HuH-7.5 (cell line): ENCODE data around the gene GEN1.
A peak's percentile ranks its signal among the peaks of the same experiment; 100 is the strongest.

Experiments
- DNase-seq: peaks from one replicate; pipeline ENCODE4 v3.0.0; 2011; ENCODE audit warnings: low spot score

GEN1 gene

GRCh38 chr2:17752892-17753802 is 791 bp upstream of the GEN1 start:
- DNase-seq: peak; percentile 29

DNA sequence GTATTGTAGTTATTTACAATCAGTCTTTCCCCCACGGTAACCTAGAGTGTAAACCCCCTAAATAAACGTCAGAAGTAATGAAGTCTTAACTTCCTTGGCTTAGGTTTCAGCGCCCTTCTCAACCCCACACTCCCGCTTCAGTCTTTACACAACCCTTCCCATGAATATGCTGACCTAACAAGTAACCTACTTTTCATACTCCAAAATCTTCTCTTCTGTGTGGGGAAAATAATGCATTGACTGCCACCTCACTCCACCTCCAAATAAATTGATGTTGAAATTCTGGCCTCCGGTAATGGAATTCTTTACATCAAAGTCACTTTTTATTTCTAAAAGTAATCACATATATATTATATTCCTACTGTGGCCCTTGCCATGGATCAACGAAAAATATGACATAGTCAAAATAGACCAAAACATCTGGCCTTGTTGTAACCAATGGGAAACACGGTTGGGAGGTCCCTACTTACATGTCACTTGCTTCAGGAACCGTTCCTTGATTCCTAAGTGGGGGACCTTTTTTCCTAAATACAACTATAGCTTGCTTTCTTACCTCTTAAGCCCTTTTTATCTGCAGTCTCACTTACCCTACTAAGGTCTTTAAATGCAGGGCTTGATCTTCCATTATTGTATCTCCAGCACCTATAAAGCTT is 961 bp downstream of the GEN1 start:
- no peak for DNase-seq

DNA sequence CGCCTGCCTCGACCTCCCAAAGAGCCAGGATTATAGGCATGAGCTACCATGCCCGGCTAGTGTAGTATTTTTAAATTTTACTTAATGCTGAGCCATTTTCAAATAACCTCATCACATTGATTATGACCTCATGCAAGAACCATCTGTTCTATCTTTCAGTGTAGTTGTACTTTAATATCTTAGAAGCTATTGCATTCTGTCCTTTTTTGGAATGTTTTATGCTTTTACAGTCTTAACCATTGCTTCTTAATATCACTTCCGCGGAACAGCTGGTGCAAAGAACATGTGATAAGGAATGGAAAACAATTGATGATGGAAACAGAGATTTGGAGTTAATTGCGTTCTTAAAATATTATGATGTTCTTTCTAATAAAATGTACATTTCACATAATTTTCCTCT is 2.7 kb downstream of the GEN1 start:
- DNase-seq: no peak

DNA sequence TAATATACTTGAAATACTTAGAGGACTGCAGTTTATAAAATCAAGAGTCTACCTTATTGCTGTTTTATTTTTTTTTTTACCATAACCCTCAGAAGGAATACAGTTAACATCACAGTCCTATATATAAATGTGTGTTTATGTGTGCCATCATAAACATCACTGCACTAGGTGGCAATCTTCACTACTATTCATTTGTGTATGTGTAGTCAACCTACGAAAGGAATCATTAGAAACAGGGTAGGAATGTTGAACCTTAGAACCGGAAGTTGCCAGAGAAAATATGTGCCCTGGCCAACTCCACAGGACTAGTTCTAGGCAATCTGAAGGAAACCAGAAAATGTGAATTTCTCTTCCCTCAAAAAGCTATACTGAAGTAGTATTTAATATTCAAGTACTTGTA is 3.4 kb downstream of the GEN1 start:
- no peak for DNase-seq

- DNase-seq: no peak
Observed at GRCh38 chr2:17758118-17758517, 4.2 kb downstream of the GEN1 start.

DNA sequence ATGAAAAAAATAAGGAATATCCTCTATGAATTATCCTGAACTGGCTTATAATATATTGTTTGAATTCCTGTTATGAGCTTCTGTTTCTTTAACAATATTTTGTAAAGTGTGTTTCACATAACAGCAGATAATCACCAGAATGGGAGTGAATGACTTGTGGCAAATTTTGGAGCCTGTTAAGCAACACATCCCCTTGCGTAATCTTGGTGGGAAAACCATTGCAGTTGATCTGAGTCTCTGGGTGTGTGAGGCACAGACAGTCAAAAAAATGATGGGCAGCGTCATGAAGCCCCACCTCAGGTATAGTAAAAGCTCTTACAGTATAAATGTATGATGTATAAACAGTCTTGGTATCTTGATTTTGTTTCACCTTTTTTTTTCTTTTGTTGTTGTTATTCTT is 5.9 kb downstream of the GEN1 start:
- no peak for DNase-seq

GRCh38 chr2:17762451-17762850 is 8.5 kb downstream of the GEN1 start:
- no peak for DNase-seq

GRCh38 chr2:17763641-17764333 is 9.8 kb downstream of the GEN1 start:
- no peak for DNase-seq

DNA sequence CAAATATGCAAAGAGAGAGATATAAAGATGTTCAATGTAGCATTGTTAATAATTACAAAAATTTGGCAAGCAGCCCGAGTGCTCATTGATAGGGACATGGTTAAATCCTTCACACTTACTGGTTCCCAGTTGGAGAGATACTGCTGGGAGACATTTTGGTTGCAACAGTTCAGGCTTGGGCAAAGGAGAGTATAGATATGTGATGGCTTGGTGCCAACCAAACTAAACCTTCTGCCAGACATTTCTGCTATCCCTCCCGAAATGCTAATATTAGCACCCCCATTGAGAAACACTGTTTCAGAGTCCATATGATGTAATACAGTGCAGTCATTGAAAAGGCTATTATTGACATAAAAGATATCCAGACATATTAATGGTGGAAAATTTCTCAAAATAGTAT is 11.5 kb downstream of the GEN1 start:
- DNase-seq: no peak

DNA sequence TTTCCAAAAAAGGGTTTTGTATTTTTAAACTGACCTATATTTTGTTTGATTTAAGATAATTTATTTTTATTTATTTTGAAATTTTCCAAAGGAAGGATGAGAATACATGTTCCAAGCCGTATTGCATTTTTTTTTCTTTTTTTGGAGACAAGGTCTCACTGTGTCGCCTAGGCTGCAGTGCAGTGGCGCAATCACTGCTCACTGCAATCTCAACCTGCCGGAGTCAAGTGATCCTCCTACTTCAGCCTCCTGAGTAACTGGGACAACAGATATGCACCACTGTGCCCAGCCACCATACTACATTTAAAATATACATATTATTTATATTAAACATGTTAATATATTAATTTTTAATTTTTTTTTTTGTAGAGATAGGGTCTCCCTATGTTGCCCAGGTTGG is 15.0 kb downstream of the GEN1 start:
- no peak for DNase-seq

DNA sequence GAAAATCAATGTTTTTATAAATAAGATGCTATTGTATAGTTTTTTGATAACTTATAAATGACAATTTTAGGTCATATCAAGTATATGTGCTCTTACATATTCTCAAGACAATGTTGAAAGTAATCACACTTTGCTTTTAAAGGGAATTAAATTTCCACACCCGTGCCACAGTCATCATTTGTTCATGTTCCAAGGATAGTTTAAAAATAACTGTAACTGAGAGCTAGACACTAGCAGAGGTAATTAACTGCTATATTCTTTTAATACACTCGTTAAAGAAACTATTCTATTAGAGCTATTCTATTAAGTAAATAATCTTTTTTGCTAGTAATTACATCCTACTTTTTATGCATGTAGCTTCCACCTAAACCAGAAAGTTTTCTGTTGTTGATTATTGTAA is 18.0 kb downstream of the GEN1 start:
- no peak for DNase-seq

DNA sequence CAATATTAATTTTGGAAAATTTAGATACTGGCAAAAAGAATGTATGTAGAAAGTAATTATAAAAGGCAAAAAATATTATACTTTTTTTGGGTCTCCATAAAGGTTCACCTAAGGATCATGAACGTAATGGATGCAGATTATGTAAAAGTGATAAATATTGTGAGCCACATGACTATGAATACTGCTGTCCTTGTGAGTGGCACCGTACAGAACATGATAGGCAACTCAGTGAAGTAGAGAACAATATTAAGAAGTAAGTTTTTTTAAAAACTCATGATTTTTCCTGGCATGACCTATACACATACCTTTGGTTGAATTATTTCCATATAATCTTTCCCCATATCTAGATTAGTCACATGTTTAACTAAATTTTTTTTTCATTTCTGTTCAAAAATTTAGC is 18.6 kb downstream of the GEN1 start:
- no peak for DNase-seq

GRCh38 chr2:17780546-17780945 is 26.6 kb downstream of the GEN1 start:
- no peak for DNase-seq

GRCh38 chr2:17781482-17781881 is 27.5 kb downstream of the GEN1 start:
- no peak for DNase-seq

- DNase-seq: no peak
Observed at GRCh38 chr2:17786727-17787126, 32.8 kb downstream of the GEN1 start.

DNA sequence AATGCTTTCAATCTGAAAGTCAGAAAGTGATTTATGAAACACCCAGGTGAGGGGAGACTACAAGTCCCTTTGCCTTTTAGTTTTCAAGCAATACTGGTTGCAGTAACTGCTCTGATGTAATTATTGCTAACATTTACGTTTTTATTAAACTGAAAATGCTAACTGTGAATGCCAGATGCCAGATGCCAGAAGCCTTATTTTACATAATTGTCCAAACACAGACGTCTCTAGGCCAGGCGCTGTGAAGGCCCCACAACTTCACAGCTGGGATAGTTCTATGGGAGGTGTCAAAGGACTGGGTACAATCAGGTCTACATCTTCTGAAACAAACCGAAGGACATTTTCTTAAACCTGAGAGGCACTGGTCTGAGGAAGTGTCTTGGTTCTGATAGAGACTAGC is 34.8 kb downstream of the GEN1 start:
- DNase-seq: no peak

GRCh38 chr2:17790536-17790935 is 36.6 kb downstream of the GEN1 start:
- DNase-seq: no peak

GRCh38 chr2:17791121-17791816 is 37.3 kb downstream of the GEN1 start:
- no peak for DNase-seq

- no peak for DNase-seq
Observed at GRCh38 chr2:17791817-17792130, 37.8 kb downstream of the GEN1 start.

- no peak for DNase-seq
Observed at GRCh38 chr2:17792515-17792914, 38.6 kb downstream of the GEN1 start.

DNA sequence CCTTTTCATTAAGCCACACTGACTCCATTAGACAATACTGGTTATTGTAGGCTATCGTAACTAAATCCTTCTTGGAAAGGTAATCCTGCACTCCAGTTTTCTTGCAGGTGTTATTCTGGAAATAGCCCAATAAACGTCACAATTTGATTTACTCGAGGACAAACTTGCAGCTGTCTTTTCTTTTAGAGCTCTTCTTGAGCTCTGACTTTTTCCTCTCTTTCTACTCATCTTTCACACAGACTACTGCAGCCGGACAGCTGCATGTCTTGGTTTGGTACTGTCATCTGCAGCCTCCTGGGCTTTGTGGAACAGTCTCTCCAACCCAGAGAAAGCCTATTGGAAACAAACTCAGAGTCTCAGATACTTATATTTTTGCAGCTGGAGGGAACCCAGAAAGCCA is 39.4 kb downstream of the GEN1 start:
- no peak for DNase-seq

GRCh38 chr2:17793803-17794354 is 39.9 kb downstream of the GEN1 start:
- no peak for DNase-seq
